ENCODE data around the gene CDH13.

CDH13 gene

GRCh38 chr16:83797013-83797412, 1170.2 kb downstream of the CDH13 start:
- no peak for DNase-seq

- no peak for DNase-seq
Observed at GRCh38 chr16:83799336-83799735, 1172.6 kb downstream of the CDH13 start.

- no peak for DNase-seq
Observed at GRCh38 chr16:83802135-83802534, 1175.4 kb downstream of the CDH13 start.

- no peak for DNase-seq
Observed at GRCh38 chr16:83802554-83803205, 1175.9 kb downstream of the CDH13 start.

- DNase-seq: no peak
Observed at GRCh38 chr16:83803811-83804210, 1177.0 kb downstream of the CDH13 start.

GRCh38 chr16:83804366-83804765, 1177.6 kb downstream of the CDH13 start:
- no peak for DNase-seq

GRCh38 chr16:83806036-83806435, 1179.3 kb downstream of the CDH13 start:
- no peak for DNase-seq

- no peak for DNase-seq
Observed at GRCh38 chr16:83806731-83807130, 1180.0 kb downstream of the CDH13 start.

GRCh38 chr16:83807327-83807709, 1180.5 kb downstream of the CDH13 start:
- DNase-seq: no peak

- DNase-seq: no peak
Observed at GRCh38 chr16:83807710-83808572, 1181.2 kb downstream of the CDH13 start, which contains the start of gene HSBP1. TSS of gene HSBP1 (plus strand) at chr16:83807978. CDS start at chr16:83808077, 99 bp downstream.

GRCh38 chr16:83808573-83809014, 1181.8 kb downstream of the CDH13 start:
- no peak for DNase-seq

GRCh38 chr16:83809092-83809491, 1182.3 kb downstream of the CDH13 start:
- no peak for DNase-seq

- no peak for DNase-seq
Observed at GRCh38 chr16:83810901-83811300, 1184.1 kb downstream of the CDH13 start.

- no peak for DNase-seq
Observed at GRCh38 chr16:83813823-83814658, 1187.3 kb downstream of the CDH13 start.

- DNase-seq: no peak
Observed at GRCh38 chr16:83814659-83814985, 1187.9 kb downstream of the CDH13 start.

GRCh38 chr16:83817022-83817421, 1190.3 kb downstream of the CDH13 start:
- no peak for DNase-seq

- DNase-seq: no peak
Observed at GRCh38 chr16:83818276-83818675, 1191.5 kb downstream of the CDH13 start.

- no peak for DNase-seq
Observed at GRCh38 chr16:83819361-83819760, 1192.6 kb downstream of the CDH13 start.

GRCh38 chr16:83826146-83826913, 1199.6 kb downstream of the CDH13 start:
- DNase-seq: no peak

GRCh38 chr16:83830091-83830768, 1203.5 kb downstream of the CDH13 start:
- no peak for DNase-seq

GRCh38 chr16:83830769-83831455, 1204.1 kb downstream of the CDH13 start:
- no peak for DNase-seq
